Cardiac fibroblast (primary cell): ENCODE results near the gene SETD5.

ENCODE experiments used
- DNase-seq, 2 donors: peaks; one replicate each; pipeline versions ENCODE4 v3.0.0 to v3.0.0-alpha.2; 2010; ENCODE audit warnings: low read depth in 2 of 2
- H3K4me3 ChIP-seq, 2 donors: replicated peaks in 1 of 2; 1 replicate in 1 of 2; 2 replicates in 1 of 2; pipeline ENCODE4 v1.5.1; 2011; ENCODE audit warnings: low read depth in 2 of 2, low read length in 2 of 2, mild to moderate bottlenecking in 2 of 2, moderate library complexity in 1 of 2
- CTCF ChIP-seq: IDR thresholded peaks from one replicate; pipeline ENCODE4 v1.5.1; 2011; ENCODE audit warnings: low read depth, mild to moderate bottlenecking, low read length, inconsistent platforms

Gene SETD5

GRCh38 chr3:9388562-9389272 lies 8.7 kb upstream of the SETD5 start:
- TF ChIP-seq CTCF, result no peak
- DNase-seq, result no peak
- no peak overlapping the region for H3K4me3 ChIP-seq

GRCh38 chr3:9390265-9390888 lies 7.0 kb upstream of the SETD5 start:
- no peak overlapping the region for H3K4me3 ChIP-seq
- no peak for TF ChIP-seq CTCF
- no peak for DNase-seq

- H3K4me3 ChIP-seq, result no peak overlapping the region
- TF ChIP-seq CTCF, result no peak
- DNase-seq, result no peak
Measured at GRCh38 chr3:9392041-9392440, 5.4 kb upstream of the SETD5 start.

GRCh38 chr3:9395570-9396300 lies 1.7 kb upstream of the SETD5 start:
- TF ChIP-seq CTCF, result no peak
- no peak for DNase-seq
- peak overlapping the region; percentile 65 to 73 for H3K4me3 ChIP-seq

GRCh38 chr3:9396301-9396631 lies 1.1 kb upstream of the SETD5 start:
- peak overlapping the region; percentile 65 to 73 for H3K4me3 ChIP-seq
- peak; percentile 98 for DNase-seq
- TF ChIP-seq CTCF, result no peak

- TF ChIP-seq CTCF, result no peak
- peak overlapping the region; percentile 70 to 73 for H3K4me3 ChIP-seq
- DNase-seq, result peak; percentile 100
Measured at GRCh38 chr3:9396632-9397331, 633 bp upstream of the SETD5 start.
